Uterus (tissue), 2 donors: ENCODE data around the gene PRKN.

Experiments used
- POLR2A ChIP-seq, 2 donors: fragments of 450-650 bp; IDR thresholded peaks; one replicate each; pipeline ENCODE4 v1.6.1; 2016; ENCODE audit warnings: antibody characterized with exemption in 2 of 2, mild to moderate bottlenecking in 1 of 2, moderate library complexity in 1 of 2
- TF ChIP-seq, protein P1 (sequence below), 4 experiments: fragments of 200-600 bp in 2 of 4; fragments of 450-650 bp in 2 of 4; sonication (generic) in 2 of 4; IDR thresholded peaks; one replicate each; pipeline ENCODE4 v1.5.1; 2016 to 2019; ENCODE audit warnings: antibody characterized with exemption in 4 of 4, mild to moderate bottlenecking in 2 of 4, moderate library complexity in 1 of 4

- TF ChIP-seq, protein P1, sequence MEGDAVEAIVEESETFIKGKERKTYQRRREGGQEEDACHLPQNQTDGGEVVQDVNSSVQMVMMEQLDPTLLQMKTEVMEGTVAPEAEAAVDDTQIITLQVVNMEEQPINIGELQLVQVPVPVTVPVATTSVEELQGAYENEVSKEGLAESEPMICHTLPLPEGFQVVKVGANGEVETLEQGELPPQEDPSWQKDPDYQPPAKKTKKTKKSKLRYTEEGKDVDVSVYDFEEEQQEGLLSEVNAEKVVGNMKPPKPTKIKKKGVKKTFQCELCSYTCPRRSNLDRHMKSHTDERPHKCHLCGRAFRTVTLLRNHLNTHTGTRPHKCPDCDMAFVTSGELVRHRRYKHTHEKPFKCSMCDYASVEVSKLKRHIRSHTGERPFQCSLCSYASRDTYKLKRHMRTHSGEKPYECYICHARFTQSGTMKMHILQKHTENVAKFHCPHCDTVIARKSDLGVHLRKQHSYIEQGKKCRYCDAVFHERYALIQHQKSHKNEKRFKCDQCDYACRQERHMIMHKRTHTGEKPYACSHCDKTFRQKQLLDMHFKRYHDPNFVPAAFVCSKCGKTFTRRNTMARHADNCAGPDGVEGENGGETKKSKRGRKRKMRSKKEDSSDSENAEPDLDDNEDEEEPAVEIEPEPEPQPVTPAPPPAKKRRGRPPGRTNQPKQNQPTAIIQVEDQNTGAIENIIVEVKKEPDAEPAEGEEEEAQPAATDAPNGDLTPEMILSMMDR (IDR thresholded peaks at IDR 0.05) = no peak
- no peak for TF ChIP-seq POLR2A (IDR thresholded peaks at IDR 0.05)
Measured at GRCh38 chr6:161618831-161619454, 1108.6 kb downstream of the PRKN start.
